Neural crest cell (in vitro differentiated cells): ENCODE measurements around the gene FCER2. TPM values are rescaled to one million over a fixed set of nuclear protein-coding genes. Genes with fewer than 3 reads are reported as not detected.

ENCODE experiments used
- DNase-seq: peaks from one replicate; pipeline ENCODE4 v3.0.0; 2021; ENCODE audit warnings: low read depth, mixed read lengths, low spot score
- H3K27ac Mint-ChIP-seq: one replicate; pipeline ENCODE4 v1.8.0; 2021; ENCODE audit warnings: mild to moderate bottlenecking, mixed read lengths; ENCODE audit not compliant: unreplicated experiment
- H3K27me3 Mint-ChIP-seq: 2 replicates; pipeline ENCODE4 v1.8.0; 2021; ENCODE audit warnings: low read depth, mild to moderate bottlenecking, mixed read lengths
- H3K36me3 Mint-ChIP-seq: 2 replicates; pipeline ENCODE4 v1.8.0; 2021; ENCODE audit warnings: low read depth, mild to moderate bottlenecking, mixed read lengths
- H3K4me1 Mint-ChIP-seq: 2 replicates; pipeline ENCODE4 v1.8.0; 2021; ENCODE audit warnings: mixed read lengths
- H3K4me3 Mint-ChIP-seq: one replicate; pipeline ENCODE4 v1.8.0; 2021; ENCODE audit warnings: mild to moderate bottlenecking, mixed read lengths
- H3K9me3 Mint-ChIP-seq: 2 replicates; pipeline ENCODE4 v1.8.0; 2021; ENCODE audit warnings: mixed read lengths
- CTCF ChIP-seq: fragments of 200-600 bp; sonication (generic); conservative IDR thresholded peaks from 2 replicates; pipeline ENCODE4 v1.5.0; 2021; ENCODE audit warnings: antibody characterized with exemption, mild to moderate bottlenecking
- total RNA-seq: library from RNA; stranded (reverse); gene quantifications from 2 replicates; pipeline ENCODE4 v1.2.1, GENCODE V29; 2021

FCER2 gene
- total RNA-seq, 1 donor from 2014 or later = not detected

DNA sequence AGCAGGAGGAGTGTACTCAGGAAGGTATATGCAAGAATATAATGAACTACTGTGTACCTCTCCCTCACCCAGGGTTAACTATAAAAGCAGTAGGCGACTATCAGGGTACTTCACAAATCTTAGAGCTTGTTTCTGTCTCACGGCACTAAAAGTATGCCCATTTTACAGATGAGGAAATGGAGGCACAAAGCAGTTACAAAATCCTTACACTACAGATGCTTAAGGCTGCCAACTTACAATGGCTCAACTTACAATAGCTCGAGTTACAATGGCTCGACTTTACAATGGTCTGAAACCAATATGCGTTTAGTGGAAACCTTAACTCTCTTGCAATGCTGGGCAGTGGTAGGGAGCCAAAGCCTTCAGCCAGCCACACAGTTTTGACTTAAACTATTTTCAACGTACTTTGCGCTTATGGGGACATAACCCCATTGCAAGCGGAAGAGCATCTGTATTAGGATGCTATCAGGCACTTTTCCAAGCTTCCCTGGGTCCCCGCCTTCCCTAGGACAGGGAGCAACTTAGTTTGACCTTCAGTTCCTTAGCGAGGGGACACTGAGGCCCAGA, 4.1 kb downstream of the FCER2 start:
- no peaks in the 10 kb centered on the region for H3K36me3 Mint-ChIP-seq
- no peaks in the 10 kb centered on the region for H3K9me3 Mint-ChIP-seq
- no peak overlapping the region for H3K4me3 Mint-ChIP-seq
- H3K27me3 Mint-ChIP-seq = peaks cover 51% of the 10 kb centered on the region
- H3K4me1 Mint-ChIP-seq = no peaks in the 10 kb centered on the region
- TF ChIP-seq CTCF = no peak
- DNase-seq = no peak
- no peak overlapping the region for H3K27ac Mint-ChIP-seq

DNA sequence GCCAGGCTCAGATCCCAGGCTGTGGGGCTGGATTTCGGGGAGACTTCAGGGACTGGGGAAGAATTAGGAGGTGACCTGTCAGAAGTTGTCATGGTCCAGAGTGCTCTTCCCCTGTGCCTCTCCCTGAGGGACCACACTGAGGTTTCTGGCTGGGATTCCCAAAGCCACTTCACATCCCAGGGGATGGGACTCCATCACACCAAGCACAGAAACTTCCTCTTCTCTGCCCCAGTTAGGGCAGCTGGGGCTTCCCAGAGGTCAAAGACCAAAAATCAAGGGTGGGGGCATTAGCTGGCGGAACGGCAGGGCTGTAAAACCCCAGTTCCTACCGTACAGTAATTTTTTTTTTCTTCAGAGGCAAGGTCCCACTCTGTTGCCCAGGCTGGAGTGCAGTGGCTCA, 7.4 kb downstream of the FCER2 start:
- peaks cover 35% of the 10 kb centered on the region for H3K27me3 Mint-ChIP-seq
- no peak overlapping the region for H3K4me3 Mint-ChIP-seq
- H3K36me3 Mint-ChIP-seq = no peaks in the 10 kb centered on the region
- no peaks in the 10 kb centered on the region for H3K4me1 Mint-ChIP-seq
- no peak for DNase-seq
- TF ChIP-seq CTCF = no peak
- no peaks in the 10 kb centered on the region for H3K9me3 Mint-ChIP-seq
- no peak overlapping the region for H3K27ac Mint-ChIP-seq

DNA sequence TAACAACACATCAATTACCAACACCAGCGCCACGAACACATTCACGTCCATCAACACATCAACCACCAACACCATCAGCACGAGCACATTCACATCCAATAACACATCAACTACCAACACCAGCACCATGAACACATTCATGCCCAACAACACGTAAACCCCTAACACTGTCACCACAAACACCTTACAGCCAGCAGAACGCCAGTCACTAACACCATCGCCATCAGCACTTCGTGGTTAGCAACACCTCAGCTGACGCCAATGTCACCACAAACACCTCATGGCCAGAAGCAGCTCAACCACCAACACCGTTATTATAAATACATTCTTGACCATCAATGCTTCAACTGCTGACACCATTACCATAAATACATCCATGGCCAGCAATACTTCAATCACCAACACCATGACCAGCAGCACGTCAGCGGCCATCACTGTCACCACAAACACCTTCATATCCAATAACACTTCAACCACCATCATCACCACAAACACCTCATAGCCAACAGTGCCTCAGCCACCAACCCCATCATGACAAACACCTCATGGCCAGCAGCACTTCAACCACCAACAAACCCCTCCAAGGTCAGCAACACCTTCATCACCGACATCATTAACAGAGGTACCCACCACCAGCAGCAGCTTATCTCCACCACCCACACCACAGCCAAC, 9.4 kb downstream of the FCER2 start:
- Mint-ChIP-seq H3K9me3 (no peaks in the 10 kb centered on the region), H3K27ac (no peak overlapping the region), H3K36me3 (no peaks in the 10 kb centered on the region), H3K4me1 (no peaks in the 10 kb centered on the region), H3K27me3 (peaks cover 15% of the 10 kb centered on the region), H3K4me3 (no peak overlapping the region)
- no peak for DNase-seq
- TF ChIP-seq CTCF = no peak

DNA sequence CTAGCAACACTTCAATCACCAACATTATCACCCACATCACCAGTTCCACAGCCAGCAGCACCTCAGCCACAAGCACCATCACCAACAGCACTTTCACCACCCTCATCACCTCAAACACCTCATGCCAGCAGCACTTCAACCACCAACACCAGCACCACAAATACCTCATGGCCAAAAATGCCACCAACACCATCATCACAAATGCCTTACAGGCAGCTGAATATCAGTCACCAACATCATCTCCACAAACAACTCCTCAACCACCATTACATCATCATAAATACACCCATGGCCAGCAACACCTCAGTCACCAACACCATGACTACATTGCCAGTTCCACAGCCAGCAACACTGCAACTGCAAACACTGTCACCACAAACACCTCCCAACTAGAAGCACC, 10.4 kb downstream of the FCER2 start:
- H3K27ac Mint-ChIP-seq = no peak overlapping the region
- no peak for DNase-seq
- no peaks in the 10 kb centered on the region for H3K36me3 Mint-ChIP-seq
- no peak overlapping the region for H3K4me3 Mint-ChIP-seq
- H3K27me3 Mint-ChIP-seq = peaks cover 6% of the 10 kb centered on the region
- H3K4me1 Mint-ChIP-seq = no peaks in the 10 kb centered on the region
- no peaks in the 10 kb centered on the region for H3K9me3 Mint-ChIP-seq
- TF ChIP-seq CTCF = no peak

DNA sequence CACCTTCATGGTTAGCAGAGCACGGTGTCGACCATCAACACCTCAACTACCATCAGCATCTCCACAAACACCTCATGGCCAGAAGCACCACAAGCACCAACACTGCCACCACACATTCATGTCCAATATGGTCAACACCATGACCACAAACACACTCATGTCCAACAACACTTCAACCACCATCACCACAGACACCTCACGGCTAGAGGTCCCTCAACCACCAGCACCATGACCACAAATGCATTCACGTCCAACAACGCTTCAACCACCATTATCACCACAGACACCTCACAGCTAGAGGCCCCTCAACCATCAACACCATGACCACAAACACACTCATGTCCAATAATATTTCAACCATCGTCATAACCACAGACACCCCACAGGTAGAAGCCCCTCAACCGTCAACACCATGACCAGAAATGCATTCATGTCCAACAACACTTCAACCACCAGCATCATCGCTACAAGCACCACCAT, 11.1 kb downstream of the FCER2 start:
- no peaks in the 10 kb centered on the region for H3K9me3 Mint-ChIP-seq
- H3K4me3 Mint-ChIP-seq = no peak overlapping the region
- DNase-seq = no peak
- no peak for TF ChIP-seq CTCF
- H3K27ac Mint-ChIP-seq = no peak overlapping the region
- H3K36me3 Mint-ChIP-seq = no peaks in the 10 kb centered on the region
- peaks cover 5% of the 10 kb centered on the region for H3K27me3 Mint-ChIP-seq
- H3K4me1 Mint-ChIP-seq = peaks cover 3% of the 10 kb centered on the region
